DND-41 (cell line): Measurements from ENCODE around the gene TBC1D19.

Experiments used
- CTCF ChIP-seq: IDR thresholded peaks from 2 replicates; pipeline ENCODE4 v1.5.1; 2012; ENCODE audit warnings: borderline replicate concordance, low read length, moderate library complexity, mild to moderate bottlenecking; ENCODE audit not compliant: poor library complexity, severe bottlenecking; ENCODE audit errors: extremely low read depth
- EZH2 ChIP-seq: IDR thresholded peaks from 3 replicates; pipeline ENCODE4 v1.6.1; 2012; ENCODE audit warnings: borderline replicate concordance, low read depth, mild to moderate bottlenecking, moderate library complexity, low read length, inconsistent platforms; ENCODE audit not compliant: severe bottlenecking

GRCh38 chr4:26802790-26803189 lies 218.9 kb downstream of the TBC1D19 start:
- TF ChIP-seq CTCF: no peak
- no peak for TF ChIP-seq EZH2
